ENCODE measurements around the gene TRIP13.
"Not testable (repeated sequence)": the region's sequence is repeated elsewhere in the genome, so short reads cannot be mapped to it uniquely, and the experiment has no call there.

The TRIP13 gene

DNA sequence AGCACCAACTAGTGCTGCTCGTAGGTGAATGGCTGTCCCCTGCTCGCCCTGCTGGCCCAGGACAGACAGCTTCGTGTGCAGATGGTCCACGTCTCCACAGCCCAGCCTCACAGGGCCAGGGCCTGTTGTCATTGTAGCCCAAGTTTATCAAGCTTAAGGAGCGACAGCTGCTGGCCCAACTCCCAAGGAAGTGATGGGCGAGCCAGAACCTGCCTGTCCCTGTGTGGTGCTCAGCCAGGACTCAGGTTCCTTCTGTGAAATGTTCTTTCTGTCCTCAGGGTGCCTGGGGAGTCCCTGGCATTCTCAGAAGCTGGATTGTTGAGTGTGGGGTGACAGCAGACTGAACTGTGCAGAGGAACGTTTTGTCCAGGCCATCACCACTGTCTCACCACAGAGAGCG is 16.4 kb downstream of the TRIP13 start:
- no peak overlapping the region for H3K27ac ChIP-seq
- TF ChIP-seq ZFX (IDR thresholded peaks at IDR 0.05; ENCODE audit: borderline replicate concordance) = no peak
- TF ChIP-seq, protein P1, sequence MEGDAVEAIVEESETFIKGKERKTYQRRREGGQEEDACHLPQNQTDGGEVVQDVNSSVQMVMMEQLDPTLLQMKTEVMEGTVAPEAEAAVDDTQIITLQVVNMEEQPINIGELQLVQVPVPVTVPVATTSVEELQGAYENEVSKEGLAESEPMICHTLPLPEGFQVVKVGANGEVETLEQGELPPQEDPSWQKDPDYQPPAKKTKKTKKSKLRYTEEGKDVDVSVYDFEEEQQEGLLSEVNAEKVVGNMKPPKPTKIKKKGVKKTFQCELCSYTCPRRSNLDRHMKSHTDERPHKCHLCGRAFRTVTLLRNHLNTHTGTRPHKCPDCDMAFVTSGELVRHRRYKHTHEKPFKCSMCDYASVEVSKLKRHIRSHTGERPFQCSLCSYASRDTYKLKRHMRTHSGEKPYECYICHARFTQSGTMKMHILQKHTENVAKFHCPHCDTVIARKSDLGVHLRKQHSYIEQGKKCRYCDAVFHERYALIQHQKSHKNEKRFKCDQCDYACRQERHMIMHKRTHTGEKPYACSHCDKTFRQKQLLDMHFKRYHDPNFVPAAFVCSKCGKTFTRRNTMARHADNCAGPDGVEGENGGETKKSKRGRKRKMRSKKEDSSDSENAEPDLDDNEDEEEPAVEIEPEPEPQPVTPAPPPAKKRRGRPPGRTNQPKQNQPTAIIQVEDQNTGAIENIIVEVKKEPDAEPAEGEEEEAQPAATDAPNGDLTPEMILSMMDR (IDR thresholded peaks at IDR 0.05) = no peak

DNA sequence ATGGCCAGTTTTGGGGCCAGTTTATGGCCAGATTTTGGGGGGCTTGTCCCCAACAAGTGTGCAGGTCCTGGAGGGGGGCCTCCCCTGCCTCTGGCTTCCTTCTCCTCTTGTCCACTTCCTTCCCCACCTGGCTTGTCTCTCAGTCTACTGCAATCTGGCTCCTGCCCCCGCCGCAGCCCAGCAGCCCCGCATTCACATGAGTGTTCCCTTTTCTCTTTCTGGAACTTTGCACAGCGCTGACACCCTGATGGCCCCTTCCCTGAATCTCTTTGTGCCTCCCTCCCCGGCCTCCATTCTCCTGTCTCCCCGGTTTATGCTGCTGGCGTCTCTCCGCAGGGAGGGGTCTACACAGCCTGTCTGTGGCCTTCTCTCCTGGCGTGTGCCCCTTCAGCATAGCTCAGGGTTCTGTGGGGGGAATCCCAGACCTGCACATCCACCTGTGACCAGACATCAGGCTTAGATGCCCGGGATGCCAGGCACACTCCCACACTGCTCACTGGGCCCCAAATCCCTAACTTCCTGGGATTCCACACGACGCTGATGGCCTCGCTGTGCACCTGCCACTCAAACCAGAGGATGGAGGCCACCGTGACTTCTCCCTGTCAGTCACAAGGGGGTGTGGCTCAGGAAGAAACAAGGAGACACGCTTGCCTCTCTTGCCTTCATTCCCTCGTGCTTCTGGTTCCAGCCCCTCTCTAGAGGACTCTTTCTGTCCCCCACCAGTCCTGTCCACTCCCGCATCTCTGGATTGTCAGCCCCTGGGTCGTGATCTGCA is 17.5 kb downstream of the TRIP13 start:
- H3K27ac ChIP-seq = no peak overlapping the region
- TF ChIP-seq, protein P1 (IDR thresholded peaks at IDR 0.05) = no peak
- no peak for TF ChIP-seq ZFX (IDR thresholded peaks at IDR 0.05; ENCODE audit: borderline replicate concordance)

DNA sequence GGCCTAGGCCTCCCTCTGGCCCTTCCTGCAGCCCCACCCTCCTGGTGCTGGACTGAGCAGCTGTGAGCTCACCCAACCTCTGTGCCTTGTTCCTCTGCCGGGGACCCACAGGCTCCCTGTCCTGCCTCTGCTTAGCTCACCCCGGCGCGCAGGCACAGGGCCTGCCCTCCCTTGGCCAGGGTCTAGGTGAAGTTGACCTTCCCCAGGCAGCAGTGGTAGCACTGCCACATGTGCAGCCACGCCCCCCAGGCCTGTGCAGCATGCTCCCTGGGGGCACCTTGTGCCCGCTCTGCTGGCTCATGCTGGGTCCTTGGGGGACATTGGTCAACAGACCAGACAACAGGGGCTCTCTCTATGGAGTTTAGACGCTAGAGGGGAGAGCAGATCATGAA is 18.1 kb downstream of the TRIP13 start:
- no peak overlapping the region for H3K27ac ChIP-seq

DNA sequence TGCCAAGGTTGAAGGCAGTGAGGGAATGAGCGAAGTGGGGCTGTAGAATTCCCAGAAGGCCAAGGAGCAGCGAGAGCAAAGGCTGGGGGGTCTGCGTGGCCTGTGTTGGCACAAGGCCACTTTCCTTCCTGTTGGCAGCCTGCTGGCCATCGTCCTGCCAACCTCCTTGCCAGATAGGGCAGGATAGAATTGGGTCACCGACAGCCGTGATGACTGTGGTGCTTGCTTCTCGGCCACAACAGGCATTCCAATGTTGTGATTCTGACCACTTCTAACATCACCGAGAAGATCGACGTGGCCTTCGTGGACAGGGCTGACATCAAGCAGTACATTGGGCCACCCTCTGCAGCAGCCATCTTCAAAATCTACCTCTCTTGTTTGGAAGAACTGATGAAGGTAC is 18.9 kb downstream of the TRIP13 start:
- no peak overlapping the region for H3K27ac ChIP-seq
- no peak for TF ChIP-seq ZFX (IDR thresholded peaks at IDR 0.05; ENCODE audit: borderline replicate concordance)
- TF ChIP-seq, protein P1 (IDR thresholded peaks at IDR 0.05) = no peak

More for the DNA sequence above, 18.1 kb downstream of the TRIP13 start:
- no peak for TF ChIP-seq ZFX (IDR thresholded peaks at IDR 0.05; ENCODE audit: borderline replicate concordance)
- TF ChIP-seq, protein P1 (IDR thresholded peaks at IDR 0.05) = no peak

DNA sequence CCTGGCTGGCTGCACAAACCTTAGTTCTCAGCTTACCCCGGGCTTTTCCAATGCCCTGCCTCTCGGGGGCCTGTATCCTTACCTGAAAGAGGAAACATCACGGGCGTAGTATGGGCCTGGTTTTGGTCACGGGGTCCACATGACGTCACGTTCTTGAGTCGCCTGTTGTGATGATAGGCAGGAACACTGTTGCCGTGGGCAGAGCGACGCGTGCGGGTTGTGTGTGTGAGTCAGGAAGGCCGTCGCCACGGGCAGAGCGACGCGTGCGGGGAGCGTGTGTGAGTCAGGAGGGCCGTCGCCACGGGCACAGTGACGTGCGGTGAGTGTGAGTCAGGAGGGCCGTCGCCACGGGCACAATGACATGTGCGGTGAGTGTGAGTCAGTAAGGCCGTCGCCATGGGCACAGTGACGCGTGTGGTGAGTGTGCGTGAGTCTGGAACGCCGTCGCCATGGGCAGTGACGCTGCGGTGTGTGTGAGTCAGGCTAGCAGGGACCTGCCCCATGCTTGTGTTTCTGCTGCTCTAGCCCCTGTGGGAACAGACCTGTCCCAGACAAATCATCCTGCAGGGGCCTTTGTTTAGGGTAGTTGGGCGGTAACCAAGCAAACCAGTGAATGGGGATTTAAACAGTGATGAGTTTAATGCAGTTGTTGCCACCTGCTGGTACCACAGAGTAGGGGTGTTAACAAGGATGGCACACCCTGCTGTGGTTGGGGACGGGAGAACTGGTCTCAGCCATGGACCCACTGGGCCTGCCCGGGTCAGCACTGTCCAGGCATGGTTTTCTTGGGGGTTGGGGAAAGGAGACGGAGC is 19.8 kb downstream of the TRIP13 start:
- H3K27ac ChIP-seq = no peak overlapping the region
- TF ChIP-seq ZFX (IDR thresholded peaks at IDR 0.05; ENCODE audit: borderline replicate concordance) = no peak
- TF ChIP-seq, protein P1 (IDR thresholded peaks at IDR 0.05) = no peak

DNA sequence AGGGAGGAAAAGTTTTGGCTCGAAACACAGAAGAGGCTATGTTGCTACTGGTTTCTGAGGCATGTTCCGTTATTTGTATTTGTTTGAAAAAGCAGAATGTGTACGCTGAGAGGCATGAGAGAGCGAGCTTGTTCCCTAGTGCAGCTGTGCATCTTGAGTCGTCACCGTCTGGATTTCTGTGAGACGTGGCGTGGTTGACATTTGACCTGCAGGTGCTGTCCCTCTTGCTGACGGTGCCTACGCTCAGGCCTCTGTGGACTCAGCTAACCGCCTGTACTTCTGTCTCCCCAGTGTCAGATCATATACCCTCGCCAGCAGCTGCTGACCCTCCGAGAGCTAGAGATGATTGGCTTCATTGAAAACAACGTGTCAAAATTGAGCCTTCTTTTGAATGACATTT is 21.5 kb downstream of the TRIP13 start:
- no peak overlapping the region for H3K27ac ChIP-seq
- TF ChIP-seq ZFX (IDR thresholded peaks at IDR 0.05; ENCODE audit: borderline replicate concordance) = no peak
- TF ChIP-seq, protein P1 (IDR thresholded peaks at IDR 0.05) = no peak

DNA sequence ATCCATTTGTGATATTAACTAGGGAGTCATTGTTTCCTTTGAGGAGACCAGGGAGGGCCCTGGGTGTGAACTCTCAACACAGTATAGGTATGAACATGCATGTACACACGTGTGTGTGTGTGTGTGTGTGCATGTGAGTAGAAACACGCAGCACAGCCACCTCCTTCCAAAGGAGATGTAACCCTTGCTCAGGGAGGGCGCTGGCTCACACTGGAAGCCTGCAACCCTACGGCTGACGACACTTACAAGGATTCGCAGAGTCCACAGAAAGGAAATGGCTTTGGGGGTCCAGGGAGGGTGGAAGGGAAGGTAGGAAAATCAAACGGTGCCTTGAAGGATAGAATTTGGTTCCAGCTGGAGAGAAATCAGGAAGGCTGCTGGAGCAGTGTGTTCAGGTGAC is 21.9 kb downstream of the TRIP13 start:
- TF ChIP-seq ZFX (IDR thresholded peaks at IDR 0.05; ENCODE audit: borderline replicate concordance) = no peak
- TF ChIP-seq, protein P1 (IDR thresholded peaks at IDR 0.05) = no peak
- H3K27ac ChIP-seq = no peak overlapping the region

DNA sequence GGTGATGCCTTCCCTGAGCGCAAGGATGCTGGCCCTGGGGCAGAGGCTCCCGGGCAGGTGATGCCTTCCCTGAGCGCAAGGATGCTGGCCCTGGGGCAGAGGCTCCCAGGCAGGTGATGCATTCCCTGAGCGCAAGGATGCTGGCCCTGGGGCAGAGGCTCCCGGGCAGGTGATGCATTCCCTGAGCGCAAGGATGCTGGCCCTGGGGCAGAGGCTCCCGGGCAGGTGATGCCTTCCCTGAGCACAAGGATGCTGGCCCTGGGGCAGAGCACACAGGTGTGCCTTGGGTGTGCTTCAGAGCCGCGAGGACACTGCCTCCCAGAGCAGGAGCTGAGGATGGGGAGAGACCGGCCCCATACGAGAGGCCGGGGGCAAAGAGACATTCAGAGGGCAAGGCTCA is 22.7 kb downstream of the TRIP13 start:
- H3K27ac ChIP-seq = not testable (repeated sequence)

All from 22Rv1 (cell line).